ENCODE data around the gene OR3A2.
"Not testable (repeated sequence)": the region's sequence is repeated elsewhere in the genome, so short reads cannot be mapped to it uniquely, and the experiment has no call there.

Gene OR3A2

DNA sequence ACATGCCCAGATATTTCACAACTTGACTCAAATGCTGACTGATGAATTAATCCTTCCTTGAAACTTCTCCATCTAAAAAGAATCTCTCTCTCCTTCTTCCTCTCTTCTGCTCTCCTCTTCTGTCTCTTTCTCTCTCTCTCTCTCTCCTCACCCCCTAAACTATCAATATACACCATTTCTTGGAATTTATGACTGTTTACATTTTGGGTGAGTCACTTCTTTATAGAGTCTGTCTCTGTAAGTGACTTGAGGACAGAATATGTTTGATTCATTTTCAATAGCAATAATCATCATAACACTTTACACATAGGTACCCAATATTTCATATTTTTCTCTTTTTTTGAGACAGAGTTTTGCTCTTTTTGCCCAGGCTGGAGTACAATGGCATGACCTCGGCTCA lies 103.2 kb downstream of the OR3A2 start:
- DNase-seq, result no peak

GRCh38 chr17:3276126-3276525 lies 110.0 kb downstream of the OR3A2 start:
- no peak for DNase-seq

DNA sequence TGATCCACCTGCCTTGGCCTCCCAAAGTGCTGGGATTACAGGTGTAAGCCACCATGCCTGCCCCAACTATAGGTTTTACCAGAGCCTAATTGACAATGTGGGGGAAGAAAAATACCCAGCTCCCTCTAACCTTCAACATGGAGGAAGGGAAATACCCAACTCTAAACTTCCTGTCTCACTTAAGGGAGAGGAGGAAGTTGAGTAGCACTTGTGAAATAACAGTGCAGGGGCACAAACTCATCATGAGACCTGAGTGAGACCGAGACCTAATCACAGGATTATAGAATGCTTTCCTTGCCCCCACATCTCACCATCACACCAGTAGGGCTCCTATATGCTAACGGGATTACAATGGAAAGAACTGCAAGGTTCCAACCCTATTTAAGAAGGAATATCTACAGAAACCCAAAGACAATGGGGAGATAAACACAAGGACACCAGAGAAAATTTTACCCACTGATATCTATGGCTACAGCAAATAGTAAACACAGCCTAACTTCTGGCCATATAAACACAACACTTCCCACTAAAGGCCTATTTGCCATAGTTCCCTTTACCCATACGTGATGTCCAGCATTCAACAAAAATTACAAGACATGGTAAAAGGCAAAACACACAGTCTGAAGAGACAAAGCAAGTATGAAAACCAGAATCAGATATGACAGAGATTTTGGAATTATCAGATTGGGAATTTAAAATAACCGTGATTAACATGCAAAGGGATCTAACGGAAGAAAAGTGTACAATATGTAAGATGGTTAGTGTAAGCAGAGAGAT lies 114.8 kb downstream of the OR3A2 start:
- DNase-seq, result no peak

DNA sequence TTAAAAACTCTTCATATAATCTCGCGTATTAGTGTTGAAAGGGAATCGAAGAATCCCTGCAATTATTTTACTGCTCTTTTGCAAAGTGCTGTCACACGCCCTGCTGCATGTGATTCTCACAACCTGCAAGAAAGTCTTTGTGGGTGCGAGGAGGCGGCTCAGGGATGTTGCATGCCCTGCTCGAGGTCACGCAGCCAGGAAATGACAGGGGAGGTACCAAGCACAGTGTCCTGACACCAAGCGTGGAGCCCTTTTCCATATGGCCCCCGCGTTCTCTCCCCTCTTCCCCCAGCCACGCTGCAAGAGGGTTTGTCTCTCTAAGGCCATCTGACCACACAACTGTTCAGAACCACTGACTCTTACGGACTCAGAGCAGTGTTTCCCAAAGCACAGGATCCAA lies 125.5 kb downstream of the OR3A2 start:
- DNase-seq, result no peak

- no peak for DNase-seq
Measured at GRCh38 chr17:3260163-3260562, 125.9 kb downstream of the OR3A2 start.

DNA sequence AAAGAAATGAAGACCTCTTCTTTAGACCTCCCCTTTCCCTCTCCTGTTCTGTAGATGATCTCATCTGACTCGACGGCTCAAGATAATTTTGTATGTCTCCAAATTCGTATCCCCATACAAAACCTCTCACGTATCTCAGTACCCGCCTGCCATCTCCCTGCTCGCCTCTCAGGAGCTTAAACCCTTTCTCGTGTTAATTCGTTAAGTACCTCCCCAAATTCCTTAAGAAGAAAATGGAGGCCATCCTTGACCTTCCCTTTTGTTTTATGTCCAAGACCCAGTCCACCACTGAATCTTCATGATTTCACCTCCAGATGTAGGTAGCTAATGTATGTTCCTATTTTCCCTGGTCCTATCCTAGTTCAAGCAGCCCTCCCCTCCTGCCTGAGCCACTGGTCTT lies 129.5 kb downstream of the OR3A2 start:
- DNase-seq, result no peak

- not testable (repeated sequence) for DNase-seq
Measured at GRCh38 chr17:3249013-3249412, 137.1 kb downstream of the OR3A2 start.

DNA sequence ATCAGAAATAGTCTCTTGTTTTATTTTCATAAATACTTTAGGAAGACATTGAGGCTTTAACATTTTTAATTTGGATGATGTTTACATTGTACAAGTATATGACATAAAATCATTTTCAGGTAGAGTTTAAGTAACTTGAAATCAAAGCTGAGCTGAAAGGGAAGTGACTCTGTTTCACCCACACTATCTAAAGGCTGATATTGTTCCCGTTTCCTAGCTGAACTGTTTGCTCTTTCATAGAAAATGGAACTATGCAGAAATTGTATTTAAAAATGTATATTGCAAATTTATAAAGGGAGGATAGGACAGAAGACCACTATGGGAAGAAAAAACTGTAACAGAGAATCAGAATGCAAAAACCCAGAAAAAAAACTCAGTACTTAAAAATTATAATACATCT lies 141.3 kb downstream of the OR3A2 start:
- not testable (repeated sequence) for DNase-seq

GRCh38 chr17:3241044-3241443 lies 145.1 kb downstream of the OR3A2 start:
- DNase-seq, result not testable (repeated sequence)

- DNase-seq, result not testable (repeated sequence)
Measured at GRCh38 chr17:3238685-3239084, 147.4 kb downstream of the OR3A2 start.

- not testable (repeated sequence) for DNase-seq
Measured at GRCh38 chr17:3232300-3232699, 153.8 kb downstream of the OR3A2 start.
